Testis (tissue), 3 donors: ENCODE data around the gene CALML3. TPM values are rescaled to one million over a fixed set of nuclear protein-coding genes. Genes with fewer than 3 reads are reported as not detected.

Source experiments
- DNase-seq: peaks from one replicate; pipeline ENCODE4 v3.0.0-alpha.2; 2019
- H3K27ac ChIP-seq, 2 donors: fragments of 200-600 bp; sonication (generic); one replicate each; pipeline ENCODE4 v1.5.1; 2019
- H3K27me3 ChIP-seq: fragments of 200-600 bp; sonication (generic); one replicate; pipeline ENCODE4 v1.5.1; 2019
- H3K36me3 ChIP-seq: fragments of 200-600 bp; sonication (generic); one replicate; pipeline ENCODE4 v1.5.1; 2017; ENCODE audit warnings: low read depth; ENCODE audit errors: missing control alignments
- H3K4me1 ChIP-seq: fragments of 200-600 bp; sonication (generic); one replicate; pipeline ENCODE4 v1.5.1; 2019
- H3K4me3 ChIP-seq, 2 donors: fragments of 200-600 bp; sonication (generic); one replicate each; pipeline ENCODE4 v1.5.1; 2017 to 2019
- H3K9me3 ChIP-seq: fragments of 200-600 bp; sonication (generic); one replicate; pipeline ENCODE4 v1.5.1; 2017
- CTCF ChIP-seq, 3 experiments: fragments of 450-650 bp in 2 of 3; fragments of 200-600 bp in 1 of 3; sonication (generic) in 1 of 3; IDR thresholded peaks; one replicate each; pipeline ENCODE4 v1.5.1; 2016 to 2019; ENCODE audit warnings: antibody characterized with exemption in 3 of 3, mild to moderate bottlenecking in 2 of 3, moderate library complexity in 1 of 3
- POLR2A ChIP-seq: fragments of 450-650 bp; IDR thresholded peaks from one replicate; pipeline ENCODE4 v1.6.1; 2017; ENCODE audit warnings: antibody characterized with exemption, mild to moderate bottlenecking, moderate library complexity
- WGBS, 2 donors: methylation state at CpG; one replicate each; pipeline ENCODE4 v1.1.5; 2018; 5-methylcytosine and 5-hydroxymethylcytosine counted together
- intact Hi-C: fragments of 100-400 bp; cut with DNase I; formaldehyde crosslinking; loops from one replicate; pipeline ENCODE4 v1.15.1; 2023; ENCODE audit warnings: low total_unique reads
- polyA plus RNA-seq: library from polyadenylated mRNA; stranded (reverse); fragments of 350-450 nt; fragmentation: Illumina TruSeq; extraction: RNeasy Lipid Tissue Mini Kit (QIAGEN cat#74804); gene quantifications from one replicate; pipeline ENCODE4 v1.2.3, GENCODE V29; 2014; ENCODE audit warnings: low read depth, low replicate concordance; ENCODE audit not compliant: insufficient read depth
- total RNA-seq, 2 donors: library from RNA; depleted of rRNA; stranded (reverse); fragments of >200 nt; gene quantifications; one replicate each; pipeline ENCODE4 v1.2.3, GENCODE V29; 2016

Gene CALML3
- total and polyA plus RNA-seq, 3 donors from 2014 or later = 0.19 to 1.5 (median 0.63) TPM

- H3K27ac ChIP-seq = no peak overlapping the region
- H3K4me1 ChIP-seq = peaks cover 33% of the 10 kb centered on the region
- WGBS, 2 donors = 82 to 95% methylated on average over 21 to 23 of the region's 23 CpGs
- H3K9me3 ChIP-seq = no peaks in the 10 kb centered on the region
- no peak for DNase-seq
- no peaks in the 10 kb centered on the region for H3K27me3 ChIP-seq
- no peak overlapping the region for H3K4me3 ChIP-seq
- intact Hi-C loops = no loop called here
- TF ChIP-seq CTCF (IDR thresholded peaks at IDR 0.05) (no peak), POLR2A (no peak)
- no peaks in the 10 kb centered on the region for H3K36me3 ChIP-seq
Measured at GRCh38 chr10:5552376-5553321, 27.9 kb downstream of the CALML3 start.

- H3K4me1 ChIP-seq = peaks cover 31% of the 10 kb centered on the region
- H3K9me3 ChIP-seq = no peaks in the 10 kb centered on the region
- TF ChIP-seq CTCF (IDR thresholded peaks at IDR 0.05) (no peak), POLR2A (no peak)
- intact Hi-C loops = no loop called here
- no peak overlapping the region for H3K4me3 ChIP-seq
- no peak for DNase-seq
- no peaks in the 10 kb centered on the region for H3K36me3 ChIP-seq
- 59 to 70% methylated on average over 11 to 17 of the region's 17 CpGs for WGBS, 2 donors
- no peaks in the 10 kb centered on the region for H3K27me3 ChIP-seq
- H3K27ac ChIP-seq = no peak overlapping the region
Measured at GRCh38 chr10:5553400-5554170, 28.8 kb downstream of the CALML3 start.

- TF ChIP-seq CTCF (IDR thresholded peaks at IDR 0.05) (no peak), POLR2A (no peak)
- no peak overlapping the region for H3K4me3 ChIP-seq
- 62 to 63% methylated on average over 19 of the region's 19 CpGs for WGBS, 2 donors
- no peaks in the 10 kb centered on the region for H3K36me3 ChIP-seq
- peaks cover 31% of the 10 kb centered on the region for H3K4me1 ChIP-seq
- no peaks in the 10 kb centered on the region for H3K27me3 ChIP-seq
- intact Hi-C loops = no loop called here
- H3K9me3 ChIP-seq = no peaks in the 10 kb centered on the region
- no peak overlapping the region for H3K27ac ChIP-seq
- DNase-seq = peak; percentile 45
Measured at GRCh38 chr10:5555021-5555510, 30.3 kb downstream of the CALML3 start.

GRCh38 chr10:5555881-5556280, 31.1 kb downstream of the CALML3 start:
- Histone ChIP-seq H3K4me3 (no peak overlapping the region), H3K27me3 (no peaks in the 10 kb centered on the region), H3K4me1 (peaks cover 31% of the 10 kb centered on the region), H3K27ac (no peak overlapping the region), H3K36me3 (no peaks in the 10 kb centered on the region), H3K9me3 (no peaks in the 10 kb centered on the region)
- 93 to 98% methylated on average over 5 of the region's 5 CpGs for WGBS, 2 donors
- DNase-seq = no peak
- intact Hi-C loops = no loop called here
- no peak for TF ChIP-seq CTCF (IDR thresholded peaks at IDR 0.05)
- no peak for TF ChIP-seq POLR2A
